NK-92 treated with Interleukin-12 subunit alpha and Interleukin-12 subunit beta, amount 100 ng/mL, for 24 hours (cell line): ENCODE results near the gene PRSS2.

Experiments
- DNase-seq: peaks from one replicate; lab custom pipeline; 2025; lab: John Stamatoyannopoulos, UW

Gene PRSS2

DNA sequence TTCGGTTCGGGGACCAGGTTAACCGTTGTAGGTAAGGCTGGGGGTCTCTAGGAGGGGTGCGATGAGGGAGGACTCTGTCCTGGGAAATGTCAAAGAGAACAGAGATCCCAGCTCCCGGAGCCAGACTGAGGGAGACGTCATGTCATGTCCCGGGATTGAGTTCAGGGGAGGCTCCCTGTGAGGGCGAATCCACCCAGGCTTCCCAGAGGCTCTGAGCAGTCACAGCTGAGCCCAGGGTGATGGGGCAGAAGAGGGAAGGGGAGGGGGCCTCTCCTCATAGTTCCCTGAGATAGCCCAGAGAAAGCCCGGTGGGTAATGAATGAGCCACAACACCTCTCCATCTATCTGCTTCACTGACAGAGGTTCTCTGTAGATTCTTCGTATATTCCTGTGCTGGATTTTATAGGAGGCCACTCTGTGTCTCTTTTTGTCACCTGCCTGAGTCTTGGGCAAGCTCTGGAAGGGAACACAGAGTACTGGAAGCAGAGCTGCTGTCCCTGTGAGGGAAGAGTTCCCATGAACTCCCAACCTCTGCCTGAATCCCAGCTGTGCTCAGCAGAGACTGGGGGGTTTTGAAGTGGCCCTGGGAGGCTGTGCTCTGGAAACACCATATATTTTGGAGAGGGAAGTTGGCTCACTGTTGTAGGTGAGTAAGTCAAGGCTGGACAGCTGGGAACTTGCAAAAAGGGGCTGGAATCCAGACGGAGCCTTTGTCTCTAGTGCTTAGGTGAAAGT, 16.4 kb downstream of the PRSS2 start:
- peak; percentile 27 for DNase-seq

GRCh38 chr7:142787783-142788182, 17.0 kb downstream of the PRSS2 start:
- DNase-seq: peak; percentile 26

DNA sequence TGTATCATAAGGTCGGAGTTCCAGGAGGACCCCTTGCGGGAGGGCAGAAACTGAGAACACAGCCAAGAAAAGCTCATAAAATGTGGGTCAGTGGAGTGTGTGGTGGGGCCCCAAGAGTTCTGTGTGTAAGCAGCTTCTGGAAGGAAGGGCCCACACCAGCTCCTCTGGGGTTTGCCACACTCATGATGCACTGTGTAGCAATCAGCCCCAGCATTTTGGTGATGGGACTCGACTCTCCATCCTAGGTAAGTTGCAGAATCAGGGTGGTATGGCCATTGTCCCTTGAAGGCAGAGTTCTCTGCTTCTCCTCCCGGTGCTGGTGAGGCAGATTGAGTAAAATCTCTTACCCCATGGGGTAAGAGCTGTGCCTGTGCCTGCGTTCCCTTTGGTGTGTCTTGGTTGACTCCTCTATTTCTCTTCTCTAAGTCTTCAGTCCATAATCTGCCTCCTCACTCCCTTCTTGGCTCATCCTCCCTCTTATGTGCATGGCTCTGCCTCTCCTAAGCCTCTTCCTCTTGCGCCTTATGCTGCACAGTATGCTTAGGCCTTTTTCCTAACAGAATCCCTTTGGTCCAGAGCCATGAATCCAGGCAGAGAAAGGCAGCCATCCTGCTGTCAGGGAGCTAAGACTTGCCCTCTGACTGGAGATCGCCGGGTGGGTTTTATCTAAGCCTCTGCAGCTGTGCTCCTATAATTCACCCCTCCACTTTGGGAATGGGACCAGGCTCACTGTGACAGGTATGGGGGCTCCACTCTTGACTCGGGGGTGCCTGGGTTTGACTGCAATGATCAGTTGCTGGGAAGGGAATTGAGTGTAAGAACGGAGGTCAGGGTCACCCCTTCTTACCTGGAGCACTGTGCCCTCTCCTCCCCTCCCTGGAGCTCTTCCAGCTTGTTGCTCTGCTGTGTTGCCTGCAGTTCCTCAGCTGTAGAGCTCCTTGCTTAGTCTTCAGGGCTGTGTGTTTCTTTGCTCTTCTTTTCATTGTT, 17.8 kb downstream of the PRSS2 start:
- peak; percentile 47 for DNase-seq

DNA sequence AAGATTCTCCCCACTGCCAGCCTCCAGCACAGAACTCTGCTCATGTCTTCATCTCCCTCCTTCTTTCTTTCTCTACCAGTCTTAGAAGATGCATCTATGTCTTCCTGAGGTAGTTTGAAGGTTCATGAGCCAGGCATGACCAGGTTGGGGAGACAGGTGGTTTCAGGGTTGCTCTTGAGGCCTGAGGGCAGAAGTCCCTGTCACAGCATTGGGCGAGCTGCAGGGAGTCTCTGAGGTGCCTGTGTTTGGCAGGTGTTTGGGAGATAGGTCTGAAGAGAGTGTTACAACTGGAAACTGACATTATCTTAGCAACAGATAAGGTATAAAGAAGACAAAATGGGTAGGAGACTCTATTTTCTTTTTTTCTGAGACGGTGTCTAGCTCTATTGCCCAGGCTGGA, 18.7 kb downstream of the PRSS2 start:
- peak; percentile 26 for DNase-seq

DNA sequence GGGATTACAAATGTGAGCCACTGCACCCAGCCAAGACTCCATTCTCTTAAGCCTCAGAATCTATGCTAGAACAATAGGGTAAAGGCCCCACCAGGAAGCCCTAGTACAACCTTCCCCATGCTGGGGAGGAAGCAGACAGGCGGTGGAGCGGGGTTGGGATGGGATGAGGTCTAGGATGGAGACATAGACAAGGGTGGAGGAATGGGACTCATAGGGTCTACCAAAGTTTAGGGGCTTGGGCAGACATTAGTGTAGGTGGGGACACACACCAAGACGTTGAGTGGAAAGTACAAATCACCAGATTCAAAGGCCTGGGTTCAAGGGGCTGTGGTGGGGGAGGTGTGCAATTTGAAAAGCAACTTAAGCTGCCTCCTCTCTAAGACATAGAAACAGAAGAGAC, 19.3 kb downstream of the PRSS2 start:
- no peak for DNase-seq

GRCh38 chr7:142790555-142790954, 19.8 kb downstream of the PRSS2 start:
- no peak for DNase-seq

DNA sequence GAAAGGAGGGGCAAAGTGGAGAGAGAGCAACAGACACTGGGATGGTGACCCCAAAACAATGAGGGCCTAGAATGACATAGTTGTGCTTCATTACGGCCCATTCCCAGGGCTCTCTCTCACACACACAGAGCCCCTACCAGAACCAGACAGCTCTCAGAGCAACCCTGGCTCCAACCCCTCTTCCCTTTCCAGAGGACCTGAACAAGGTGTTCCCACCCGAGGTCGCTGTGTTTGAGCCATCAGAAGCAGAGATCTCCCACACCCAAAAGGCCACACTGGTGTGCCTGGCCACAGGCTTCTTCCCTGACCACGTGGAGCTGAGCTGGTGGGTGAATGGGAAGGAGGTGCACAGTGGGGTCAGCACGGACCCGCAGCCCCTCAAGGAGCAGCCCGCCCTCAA, 20.7 kb downstream of the PRSS2 start:
- no peak for DNase-seq

GRCh38 chr7:142792129-142792528, 21.4 kb downstream of the PRSS2 start:
- DNase-seq: no peak

DNA sequence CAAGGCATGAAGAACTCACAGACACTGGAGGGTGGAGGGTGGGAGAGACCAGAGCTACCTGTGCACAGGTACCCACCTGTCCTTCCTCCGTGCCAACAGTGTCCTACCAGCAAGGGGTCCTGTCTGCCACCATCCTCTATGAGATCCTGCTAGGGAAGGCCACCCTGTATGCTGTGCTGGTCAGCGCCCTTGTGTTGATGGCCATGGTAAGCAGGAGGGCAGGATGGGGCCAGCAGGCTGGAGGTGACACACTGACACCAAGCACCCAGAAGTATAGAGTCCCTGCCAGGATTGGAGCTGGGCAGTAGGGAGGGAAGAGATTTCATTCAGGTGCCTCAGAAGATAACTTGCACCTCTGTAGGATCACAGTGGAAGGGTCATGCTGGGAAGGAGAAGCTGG, 21.8 kb downstream of the PRSS2 start:
- DNase-seq: no peak

GRCh38 chr7:142793156-142793555, 22.4 kb downstream of the PRSS2 start:
- DNase-seq: no peak

GRCh38 chr7:142795339-142795863, 24.6 kb downstream of the PRSS2 start:
- peak; percentile 80 for DNase-seq

DNA sequence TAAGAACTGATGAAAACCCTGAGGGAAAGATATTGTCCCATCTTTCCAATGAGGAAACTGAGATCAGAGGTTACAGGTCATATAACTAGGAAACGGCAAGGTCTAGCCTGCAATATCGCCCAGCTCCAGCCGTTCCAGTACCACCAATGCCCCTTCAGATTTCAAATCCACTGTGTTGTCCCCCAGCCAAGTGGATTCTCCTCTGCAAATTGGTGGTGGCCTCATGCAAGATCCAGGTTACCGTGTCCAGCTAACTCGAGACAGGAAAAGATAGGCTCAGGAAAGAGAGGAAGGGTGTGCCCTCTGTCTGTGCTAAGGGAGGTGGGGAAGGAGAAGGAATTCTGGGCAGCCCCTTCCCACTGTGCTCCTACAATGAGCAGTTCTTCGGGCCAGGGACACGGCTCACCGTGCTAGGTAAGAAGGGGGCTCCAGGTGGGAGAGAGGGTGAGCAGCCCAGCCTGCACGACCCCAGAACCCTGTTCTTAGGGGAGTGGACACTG, 25.3 kb downstream of the PRSS2 start:
- no peak for DNase-seq

- DNase-seq: peak; percentile 53
These were observed 26.0 kb downstream of the PRSS2 start for GRCh38 chr7:142796501-142797390.

DNA sequence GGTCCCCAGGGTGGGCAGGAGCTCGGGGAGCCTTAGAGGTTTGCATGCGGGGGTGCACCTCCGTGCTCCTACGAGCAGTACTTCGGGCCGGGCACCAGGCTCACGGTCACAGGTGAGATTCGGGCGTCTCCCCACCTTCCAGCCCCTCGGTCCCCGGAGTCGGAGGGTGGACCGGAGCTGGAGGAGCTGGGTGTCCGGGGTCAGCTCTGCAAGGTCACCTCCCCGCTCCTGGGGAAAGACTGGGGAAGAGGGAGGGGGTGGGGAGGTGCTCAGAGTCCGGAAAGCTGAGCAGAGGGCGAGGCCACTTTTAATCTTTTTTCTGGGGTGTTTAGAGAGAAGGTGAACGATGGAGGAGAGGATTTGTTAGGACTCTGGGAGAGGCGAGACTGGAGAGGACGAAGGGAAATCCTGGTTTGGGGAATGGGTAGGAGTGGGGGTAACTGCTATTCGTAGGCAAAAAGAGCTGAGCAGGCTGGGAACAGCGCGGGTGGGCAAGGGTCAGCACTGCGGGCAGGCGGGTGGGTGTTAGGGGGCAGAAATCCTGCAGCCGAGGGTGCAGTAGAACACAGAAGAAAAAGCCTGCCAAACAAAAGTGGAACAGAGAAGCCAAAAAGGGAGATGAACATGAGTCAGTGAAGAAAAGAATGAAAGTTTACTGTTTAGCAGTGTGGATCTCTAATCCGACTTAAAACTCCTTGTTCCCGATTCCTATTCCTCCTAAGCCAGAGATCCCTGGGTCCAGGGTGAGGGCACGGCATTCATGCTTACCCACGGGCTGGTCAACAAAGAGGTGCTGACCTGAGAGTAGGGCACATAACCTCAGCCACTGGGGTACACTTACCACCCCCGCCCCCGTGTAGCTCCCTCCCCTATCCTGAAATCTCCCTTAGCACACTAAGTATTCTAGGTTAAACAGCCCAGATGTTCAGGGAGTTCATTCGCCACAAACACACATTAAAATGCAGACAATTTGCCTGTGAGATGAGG, 26.9 kb downstream of the PRSS2 start:
- DNase-seq: peak; percentile 60

- no peak for DNase-seq
These were observed 28.0 kb downstream of the PRSS2 start for GRCh38 chr7:142798451-142799436.

GRCh38 chr7:142799437-142799835, 28.7 kb downstream of the PRSS2 start:
- no peak for DNase-seq

DNA sequence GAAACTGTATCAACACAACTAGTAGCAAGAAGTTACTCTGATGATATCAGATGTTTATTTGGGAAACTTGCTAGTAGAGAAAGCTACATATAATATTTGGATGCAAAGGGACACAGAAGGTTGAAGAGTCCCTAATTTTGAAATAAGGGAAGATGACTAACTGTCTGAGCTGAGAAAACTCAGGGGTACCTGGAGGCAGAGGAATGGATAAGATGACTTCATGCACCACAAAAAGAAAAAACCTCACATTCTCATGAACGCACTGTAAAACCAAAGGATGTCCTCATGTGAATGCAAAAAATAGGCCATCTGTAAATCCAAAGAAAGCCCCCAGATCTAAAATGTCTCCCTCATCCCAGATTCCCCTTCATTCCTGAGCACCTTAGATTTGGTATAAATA, 29.3 kb downstream of the PRSS2 start:
- no peak for DNase-seq

DNA sequence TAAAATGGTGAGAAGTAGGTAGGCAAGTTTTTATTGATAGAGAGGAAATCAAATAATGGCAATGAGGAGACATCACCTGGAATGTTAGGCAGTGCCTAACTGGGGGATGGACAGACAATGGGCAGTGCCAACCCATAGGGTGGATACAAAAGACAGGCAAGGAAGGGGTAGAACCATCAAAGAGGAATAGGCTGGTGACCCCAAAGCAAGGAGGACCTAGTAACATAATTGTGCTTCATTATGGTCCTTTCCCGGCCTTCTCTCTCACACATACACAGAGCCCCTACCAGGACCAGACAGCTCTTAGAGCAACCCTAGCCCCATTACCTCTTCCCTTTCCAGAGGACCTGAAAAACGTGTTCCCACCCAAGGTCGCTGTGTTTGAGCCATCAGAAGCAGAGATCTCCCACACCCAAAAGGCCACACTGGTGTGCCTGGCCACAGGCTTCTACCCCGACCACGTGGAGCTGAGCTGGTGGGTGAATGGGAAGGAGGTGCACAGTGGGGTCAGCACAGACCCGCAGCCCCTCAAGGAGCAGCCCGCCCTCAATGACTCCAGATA, 30.0 kb downstream of the PRSS2 start:
- DNase-seq: no peak
